HG03520 (cell line): ENCODE data around the gene CDK17.
"Not testable (repeated sequence)": the region's sequence is repeated elsewhere in the genome, so short reads cannot be mapped to it uniquely, and the experiment has no call there.

ENCODE experiments used
- ATAC-seq: cut with Tn5 transposase; IDR thresholded peaks from one replicate; pipeline ENCODE4 v1.9.1; 2021; ENCODE audit warnings: mild to moderate bottlenecking, moderate library complexity; ENCODE audit not compliant: unreplicated experiment

Gene CDK17

GRCh38 chr12:96323906-96324305, 76.3 kb downstream of the CDK17 start:
- no peak for ATAC-seq

GRCh38 chr12:96322720-96323119, 77.5 kb downstream of the CDK17 start:
- no peak for ATAC-seq

- no peak for ATAC-seq
Measured at GRCh38 chr12:96321941-96322340, 78.3 kb downstream of the CDK17 start.

GRCh38 chr12:96317801-96318200, 82.4 kb downstream of the CDK17 start:
- not testable (repeated sequence) for ATAC-seq

GRCh38 chr12:96315741-96316481, 84.3 kb downstream of the CDK17 start:
- not testable (repeated sequence) for ATAC-seq

- no peak for ATAC-seq
Measured at GRCh38 chr12:96314723-96315122, 85.5 kb downstream of the CDK17 start.

GRCh38 chr12:96313606-96314005, 86.6 kb downstream of the CDK17 start:
- ATAC-seq = no peak

- ATAC-seq = no peak
Measured at GRCh38 chr12:96311191-96311590, 89.0 kb downstream of the CDK17 start.

- no peak for ATAC-seq
Measured at GRCh38 chr12:96310067-96310466, 90.2 kb downstream of the CDK17 start.

- no peak for ATAC-seq
Measured at GRCh38 chr12:96308881-96309280, 91.4 kb downstream of the CDK17 start.

- ATAC-seq = no peak
Measured at GRCh38 chr12:96305665-96306064, 94.6 kb downstream of the CDK17 start.

- no peak for ATAC-seq
Measured at GRCh38 chr12:96303653-96304052, 96.6 kb downstream of the CDK17 start.

GRCh38 chr12:96302687-96303310, 97.4 kb downstream of the CDK17 start:
- no peak for ATAC-seq

GRCh38 chr12:96301732-96302131, 98.5 kb downstream of the CDK17 start:
- no peak for ATAC-seq

GRCh38 chr12:96300064-96300463, 100.2 kb downstream of the CDK17 start:
- no peak for ATAC-seq

- no peak for ATAC-seq
Measured at GRCh38 chr12:96297504-96297903, 102.7 kb downstream of the CDK17 start.

- ATAC-seq = no peak
Measured at GRCh38 chr12:96295532-96296160, 104.6 kb downstream of the CDK17 start.

GRCh38 chr12:96294831-96295230, 105.4 kb downstream of the CDK17 start:
- no peak for ATAC-seq

GRCh38 chr12:96293093-96293492, 107.1 kb downstream of the CDK17 start:
- no peak for ATAC-seq

GRCh38 chr12:96289067-96289466, 111.2 kb downstream of the CDK17 start:
- no peak for ATAC-seq

GRCh38 chr12:96285158-96285557, 115.1 kb downstream of the CDK17 start:
- no peak for ATAC-seq

- ATAC-seq = no peak
Measured at GRCh38 chr12:96274331-96274730, 125.9 kb downstream of the CDK17 start.
